NCI-H345 treated with DMSO at 0.1 percent for 48 hours (cell line): Measurements from ENCODE around the gene PRX.
A peak's percentile ranks its signal among the peaks of the same experiment; 100 is the strongest.
"Not testable (repeated sequence)": the region's sequence is repeated elsewhere in the genome, so short reads cannot be mapped to it uniquely, and the experiment has no call there.

ENCODE experiments used
- DNase-seq: peaks from one replicate; lab custom pipeline; 2025; ENCODE audit not compliant: unreplicated experiment; lab: John Stamatoyannopoulos, UW

Gene PRX

GRCh38 chr19:40418040-40418439 is 4.9 kb upstream of the PRX start:
- DNase-seq, result no peak

GRCh38 chr19:40417643-40417981 is 4.4 kb upstream of the PRX start:
- no peak for DNase-seq

- DNase-seq, result no peak
Observed at GRCh38 chr19:40416918-40417642, 3.9 kb upstream of the PRX start.

GRCh38 chr19:40415768-40416167 is 2.6 kb upstream of the PRX start:
- no peak for DNase-seq

GRCh38 chr19:40414542-40415535 is 1.7 kb upstream of the PRX start:
- no peak for DNase-seq

- DNase-seq, result no peak
Observed at GRCh38 chr19:40412866-40413265, 312 bp downstream of the PRX start.

- no peak for DNase-seq
Observed at GRCh38 chr19:40411958-40412499, 1.1 kb downstream of the PRX start.

- no peak for DNase-seq
Observed at GRCh38 chr19:40411125-40411842, 1.9 kb downstream of the PRX start.

- no peak for DNase-seq
Observed at GRCh38 chr19:40410030-40410389, 3.2 kb downstream of the PRX start.

- not testable (repeated sequence) for DNase-seq
Observed at GRCh38 chr19:40408598-40408925, 4.6 kb downstream of the PRX start.

GRCh38 chr19:40407714-40408597 is 5.2 kb downstream of the PRX start:
- DNase-seq, result no peak

GRCh38 chr19:40403262-40403984 is 9.8 kb downstream of the PRX start:
- DNase-seq, result peak; percentile 77

GRCh38 chr19:40400559-40400958 is 12.6 kb downstream of the PRX start:
- DNase-seq, result no peak

- DNase-seq, result no peak
Observed at GRCh38 chr19:40398417-40399131, 14.6 kb downstream of the PRX start.

- DNase-seq, result no peak
Observed at GRCh38 chr19:40397568-40397906, 15.6 kb downstream of the PRX start.

GRCh38 chr19:40396886-40397567 is 16.2 kb downstream of the PRX start:
- no peak for DNase-seq

GRCh38 chr19:40395956-40396355 is 17.2 kb downstream of the PRX start:
- no peak for DNase-seq

- DNase-seq, result no peak
Observed at GRCh38 chr19:40394816-40395210, 18.4 kb downstream of the PRX start.
